Neuronal stem cell (in vitro differentiated cells): ENCODE results near the gene AXIN1.
A peak's percentile ranks its signal among the peaks of the same experiment; 100 is the strongest.

Experiments
- DNase-seq: peaks from one replicate; pipeline ENCODE4 v3.0.0-alpha.2; 2013; ENCODE audit warnings: low spot score
- H2AFZ ChIP-seq: one replicate; pipeline ENCODE4 v1.6.1; 2013; ENCODE audit warnings: mild to moderate bottlenecking, low read length, inconsistent platforms
- H2AK5ac ChIP-seq: 2 replicates; pipeline ENCODE4 v1.6.1; 2013; ENCODE audit warnings: low read depth, mild to moderate bottlenecking, inconsistent platforms, low read length, moderate library complexity, mixed read lengths
- H2BK120ac ChIP-seq: 2 replicates; pipeline ENCODE4 v1.6.1; 2013; ENCODE audit warnings: low read depth, mild to moderate bottlenecking, inconsistent platforms, low read length, moderate library complexity, mixed read lengths
- H2BK12ac ChIP-seq: one replicate; pipeline ENCODE4 v1.6.1; 2013; ENCODE audit warnings: low read length, inconsistent platforms
- H2BK15ac ChIP-seq: 2 replicates; pipeline ENCODE4 v1.6.1; 2013; ENCODE audit warnings: mild to moderate bottlenecking, low read length, inconsistent platforms, mixed read lengths
- H2BK5ac ChIP-seq: one replicate; pipeline ENCODE4 v1.6.1; 2013; ENCODE audit warnings: inconsistent platforms, mild to moderate bottlenecking, low read length, moderate library complexity
- H3K14ac ChIP-seq: one replicate; pipeline ENCODE4 v1.6.1; 2013; ENCODE audit warnings: low read length, inconsistent platforms
- H3K18ac ChIP-seq: 2 replicates; pipeline ENCODE4 v1.6.1; 2013; ENCODE audit warnings: low read length, inconsistent platforms
- H3K23ac ChIP-seq: 2 replicates; pipeline ENCODE4 v1.6.1; 2013; ENCODE audit warnings: low read depth, mild to moderate bottlenecking, mixed read lengths, low read length, inconsistent platforms; ENCODE audit not compliant: poor library complexity
- H3K27ac ChIP-seq: replicated peaks from 3 replicates; pipeline ENCODE4 v1.5.1; 2013; ENCODE audit warnings: low read length, inconsistent platforms
- H3K27me3 ChIP-seq, 3 experiments: 2 replicates each; pipeline ENCODE4 v1.6.1; 2013; ENCODE audit warnings: low read length in 3 of 3, mild to moderate bottlenecking in 2 of 3, inconsistent platforms in 1 of 3, low read depth in 1 of 3, mixed read lengths in 1 of 3, moderate library complexity in 1 of 3; ENCODE audit not compliant: control insufficient read depth in 3 of 3, insufficient read depth in 3 of 3
- H3K36me3 ChIP-seq, 2 donors: replicated peaks in 1 of 2; 2 replicates each; pipeline ENCODE4 v1.6.1; 2013; ENCODE audit warnings: low read length in 2 of 2; ENCODE audit not compliant: control insufficient read depth in 2 of 2, insufficient read depth in 2 of 2
- H3K4ac ChIP-seq: 2 replicates; pipeline ENCODE4 v1.6.1; 2013; ENCODE audit warnings: inconsistent platforms, mild to moderate bottlenecking, low read length, moderate library complexity
- H3K4me1 ChIP-seq, 2 donors: 1 replicate in 1 of 2; 2 replicates in 1 of 2; pipeline ENCODE4 v1.6.1; 2013; ENCODE audit warnings: low read length in 2 of 2, low read depth in 1 of 2; ENCODE audit not compliant: control insufficient read depth in 2 of 2, insufficient read depth in 1 of 2
- H3K4me2 ChIP-seq: one replicate; pipeline ENCODE4 v1.6.1; 2013; ENCODE audit warnings: mild to moderate bottlenecking, low read length, inconsistent platforms; ENCODE audit not compliant: insufficient read depth, poor library complexity, severe bottlenecking
- H3K4me3 ChIP-seq, 2 donors: 2 replicates each; pipeline ENCODE4 v1.5.1; 2013; ENCODE audit warnings: low read length in 2 of 2, mild to moderate bottlenecking in 2 of 2, inconsistent platforms in 1 of 2, moderate library complexity in 1 of 2
- H3K79me1 ChIP-seq: one replicate; pipeline ENCODE4 v1.6.1; 2013; ENCODE audit warnings: low read depth, mild to moderate bottlenecking, inconsistent platforms, low read length, moderate library complexity
- H3K9ac ChIP-seq: one replicate; pipeline ENCODE4 v1.6.1; 2013; ENCODE audit warnings: mild to moderate bottlenecking, low read depth, low read length, inconsistent platforms; ENCODE audit not compliant: poor library complexity
- H3K9me3 ChIP-seq, 2 donors: replicated peaks in 1 of 2; 2 replicates each; pipeline versions ENCODE3 to v1.6.1; 2013; ENCODE audit warnings: low read length in 2 of 2, mild to moderate bottlenecking in 2 of 2, inconsistent platforms in 1 of 2, low read depth in 1 of 2, mixed read lengths in 1 of 2, moderate library complexity in 1 of 2; ENCODE audit not compliant: control insufficient read depth in 2 of 2, insufficient read depth in 1 of 2
- H4K8ac ChIP-seq: one replicate; pipeline ENCODE4 v1.6.1; 2013; ENCODE audit warnings: low read depth, mild to moderate bottlenecking, inconsistent platforms, low read length, moderate library complexity
- H4K91ac ChIP-seq: one replicate; pipeline ENCODE4 v1.6.1; 2013; ENCODE audit warnings: low read length, low read depth, mild to moderate bottlenecking, inconsistent platforms; ENCODE audit not compliant: poor library complexity
- WGBS, 2 donors: extraction: QIAGEN DNeasy Blood & Tissue Kit; methylation state at CpG; one replicate each; pipeline ENCODE4 v1.1.7; 2013; ENCODE audit warnings: missing lambda C conversion rate in 2 of 2, mixed read lengths in 1 of 2; ENCODE audit not compliant: insufficient read length in 2 of 2, insufficient replicate concordance in 1 of 2; ENCODE audit errors: extremely low coverage in 2 of 2; 5-methylcytosine and 5-hydroxymethylcytosine counted together

AXIN1 gene

DNA sequence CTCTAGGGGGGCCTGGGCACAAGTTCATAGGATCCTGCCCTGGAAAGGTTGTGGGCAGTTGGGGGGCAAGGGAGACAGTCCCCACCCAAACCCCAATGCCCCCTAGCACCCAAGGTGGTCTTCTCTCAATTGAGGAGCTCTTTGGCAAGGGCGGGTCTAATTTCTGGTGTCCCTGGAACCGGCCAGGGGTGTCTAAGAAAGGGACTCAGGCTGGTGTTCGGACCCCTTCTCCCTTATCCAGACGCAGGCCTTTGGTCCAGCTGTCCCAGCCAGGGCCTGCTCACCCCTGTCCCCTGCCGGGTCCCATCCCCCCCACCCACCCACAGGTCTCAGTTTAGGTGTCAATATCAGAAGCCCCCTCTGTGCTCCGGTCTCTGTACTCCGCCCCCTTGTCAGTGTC, 73.0 kb downstream of the AXIN1 start:
- no peak overlapping the region for H2BK12ac ChIP-seq
- DNase-seq = no peak
- no peak overlapping the region for H4K91ac ChIP-seq
- no peak overlapping the region for H3K4me3 ChIP-seq
- H3K79me1 ChIP-seq = no peaks in the 10 kb centered on the region
- H3K9me3 ChIP-seq = no peaks in the 10 kb centered on the region
- no peak overlapping the region for H2BK15ac ChIP-seq
- no peak overlapping the region for H3K9ac ChIP-seq
- no peak overlapping the region for H3K4ac ChIP-seq
- H3K4me1 ChIP-seq = peaks cover 5 to 6% of the 10 kb centered on the region in 2 donors
- H3K27ac ChIP-seq = no peak overlapping the region
- H3K36me3 ChIP-seq = no peaks in the 10 kb centered on the region
- no CpG with 5 or more reads among the region's 7 CpGs for WGBS, 2 donors
- no peak overlapping the region for H2BK5ac ChIP-seq
- peak overlapping the region; percentile 90 for H2AK5ac ChIP-seq
- H2BK120ac ChIP-seq = peak overlapping the region; percentile 39
- no peak overlapping the region for H4K8ac ChIP-seq
- H3K18ac ChIP-seq = no peak overlapping the region
- H3K23ac ChIP-seq = no peak overlapping the region
- peaks cover 3 to 68% (median 55%) of the 10 kb centered on the region in 3 experiments for H3K27me3 ChIP-seq
- no peak overlapping the region for H3K4me2 ChIP-seq
- no peak overlapping the region for H2AFZ ChIP-seq
- no peak overlapping the region for H3K14ac ChIP-seq

DNA sequence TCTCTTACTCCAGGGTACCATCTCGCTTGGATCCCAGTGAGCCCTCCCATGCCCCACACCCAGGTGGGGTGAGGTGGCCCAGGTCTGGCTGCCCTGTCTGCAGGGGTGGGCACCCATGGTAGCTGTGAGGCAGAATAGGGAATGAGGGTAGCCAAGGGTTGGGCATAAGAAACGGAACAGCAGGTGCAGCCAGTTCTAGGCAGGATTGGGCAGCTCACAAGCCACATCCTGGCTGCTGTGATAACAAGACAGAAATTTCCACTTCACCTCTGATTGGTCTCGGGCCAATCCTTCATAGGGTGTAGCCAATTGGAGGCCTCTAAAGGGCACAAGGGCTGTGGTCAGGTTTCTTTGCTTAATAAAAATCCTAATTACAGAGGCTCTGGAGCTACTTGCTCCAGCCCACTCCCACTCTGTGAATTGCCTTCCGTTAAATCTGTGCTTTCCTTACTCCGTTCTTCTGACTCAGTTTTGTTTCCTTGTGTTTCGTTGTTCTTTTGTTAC, 73.6 kb downstream of the AXIN1 start:
- peak overlapping the region; percentile 24 for H4K91ac ChIP-seq
- no peak overlapping the region for H2BK15ac ChIP-seq
- H3K14ac ChIP-seq = no peak overlapping the region
- H3K36me3 ChIP-seq = no peaks in the 10 kb centered on the region
- no peak overlapping the region for H3K4me3 ChIP-seq
- no peak overlapping the region for H2BK12ac ChIP-seq
- peaks cover 5 to 74% (median 59%) of the 10 kb centered on the region in 3 experiments for H3K27me3 ChIP-seq
- H3K79me1 ChIP-seq = no peaks in the 10 kb centered on the region
- H2BK120ac ChIP-seq = no peak overlapping the region
- no peak overlapping the region for H3K27ac ChIP-seq
- H3K18ac ChIP-seq = no peak overlapping the region
- peak overlapping the region; percentile 89 for H3K23ac ChIP-seq
- no peak overlapping the region for H4K8ac ChIP-seq
- peaks cover 5 to 6% of the 10 kb centered on the region in 2 donors for H3K4me1 ChIP-seq
- no peak overlapping the region for H2AFZ ChIP-seq
- DNase-seq = no peak
- no peak overlapping the region for H3K4me2 ChIP-seq
- WGBS, 2 donors = no CpG with 5 or more reads among the region's 6 CpGs
- H2AK5ac ChIP-seq = peak overlapping the region; percentile 10
- no peak overlapping the region for H3K4ac ChIP-seq
- peak overlapping the region; percentile 77 for H3K9ac ChIP-seq
- H2BK5ac ChIP-seq = no peak overlapping the region
- H3K9me3 ChIP-seq = no peaks in the 10 kb centered on the region

DNA sequence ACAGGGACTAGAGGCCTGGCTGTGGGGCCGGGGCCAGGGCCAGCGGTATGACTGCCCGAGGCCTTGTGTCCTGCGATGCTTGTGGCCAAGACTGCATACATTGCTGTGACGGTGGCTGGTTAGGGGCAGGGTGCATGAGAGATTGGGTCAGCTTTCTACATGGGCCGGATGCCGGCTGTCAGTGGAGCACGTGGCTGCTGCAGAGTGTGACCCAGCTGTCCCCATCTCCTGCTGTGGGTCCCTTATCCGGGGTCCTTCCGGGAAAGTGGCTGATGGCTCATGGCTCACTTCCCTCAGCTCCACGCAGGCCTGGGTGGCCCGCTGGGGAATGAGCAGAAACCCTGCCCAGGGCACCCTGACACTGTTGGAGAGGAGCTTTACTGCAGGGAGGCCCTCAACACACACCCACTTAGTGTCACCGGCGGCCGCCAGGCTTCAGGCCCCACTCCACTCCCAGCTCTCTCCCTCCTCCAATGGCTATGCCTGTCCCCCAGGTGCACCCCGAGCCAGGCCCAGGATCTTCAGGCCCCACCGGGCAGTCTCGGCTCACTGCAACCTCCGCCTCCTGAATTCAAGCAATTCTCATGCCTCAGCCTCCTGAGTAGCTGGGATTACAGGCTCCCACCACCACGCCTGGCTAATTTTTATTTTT, 76.0 kb downstream of the AXIN1 start:
- Histone ChIP-seq H3K4me3 (no peak overlapping the region), H3K23ac (peak overlapping the region; percentile 60), H3K4me1 (peaks cover 5 to 6% of the 10 kb centered on the region in 2 donors), H3K9ac (no peak overlapping the region), H2AK5ac (no peak overlapping the region), H3K4ac (no peak overlapping the region), H3K14ac (no peak overlapping the region), H3K18ac (no peak overlapping the region), H2BK120ac (no peak overlapping the region), H2BK5ac (peak overlapping the region; percentile 5), H4K91ac (no peak overlapping the region), H4K8ac (no peak overlapping the region), H2BK12ac (no peak overlapping the region), H3K36me3 (no peaks in the 10 kb centered on the region), H2BK15ac (peak overlapping the region; percentile 74), H3K4me2 (no peak overlapping the region), H3K9me3 (no peaks in the 10 kb centered on the region), H2AFZ (peak overlapping the region; percentile 89), H3K27ac (no peak overlapping the region), H3K79me1 (no peaks in the 10 kb centered on the region), H3K27me3 (peaks cover 5 to 72% (median 56%) of the 10 kb centered on the region in 3 experiments)
- no CpG with 5 or more reads among the region's 20 CpGs for WGBS, 2 donors
- no peak for DNase-seq

DNA sequence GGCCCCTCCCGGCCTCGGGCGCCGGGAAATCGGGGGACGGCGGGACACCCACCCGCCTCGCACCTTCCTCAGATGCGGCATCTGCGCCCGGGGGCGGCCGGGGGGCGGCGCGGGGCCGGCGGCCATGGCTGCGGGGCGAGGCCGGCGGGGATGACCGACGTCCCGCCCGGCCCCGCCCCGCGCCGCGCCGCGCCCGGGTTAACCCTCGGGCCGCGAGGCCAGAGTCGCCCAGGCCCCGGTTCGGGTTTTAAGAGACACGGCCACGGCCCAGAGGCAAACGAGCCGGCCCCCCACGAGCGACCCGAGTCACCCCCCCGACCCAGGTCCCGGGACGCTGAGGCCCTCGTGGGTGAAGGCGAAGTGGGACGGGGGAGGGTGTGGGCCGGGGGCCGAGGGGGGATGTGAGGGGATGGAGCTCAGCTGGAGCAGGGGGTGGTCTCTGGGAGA, 76.7 kb downstream of the AXIN1 start, which contains the start of gene RGS11:
RGS11 (minus strand) TSS at position 159 of the 447 bp plus-strand sequence; CDS start at position 126, 33 bp downstream.
- H3K4ac ChIP-seq = no peak within 1 kb of the TSS
- no peaks in the 10 kb centered on the region for H3K9me3 ChIP-seq
- WGBS, 2 donors = no CpG with 5 or more reads among the region's 56 CpGs
- H3K79me1 ChIP-seq = no peaks in the 10 kb centered on the region
- H3K4me2 ChIP-seq = peak within 1 kb of the TSS; percentile 94
- no peak within 1 kb of the TSS for H3K27ac ChIP-seq
- peak within 1 kb of the TSS; percentile 35 to 82 for H3K4me3 ChIP-seq
- H3K36me3 ChIP-seq = no peaks in the 10 kb centered on the region
- no peak within 1 kb of the TSS for H3K14ac ChIP-seq
- peaks cover 5 to 65% (median 48%) of the 10 kb centered on the region in 3 experiments for H3K27me3 ChIP-seq
- peak within 1 kb of the TSS; percentile 89 for H2AFZ ChIP-seq
- no peak within 1 kb of the TSS for H4K91ac ChIP-seq
- peak within 1 kb of the TSS; percentile 48 for H3K18ac ChIP-seq
- no peak within 1 kb of the TSS for H2BK12ac ChIP-seq
- no peak for DNase-seq
- peak within 1 kb of the TSS; percentile 60 for H3K23ac ChIP-seq
- H3K9ac ChIP-seq = peak within 1 kb of the TSS; percentile 90
- H2BK15ac ChIP-seq = peak within 1 kb of the TSS; percentile 74
- no peak within 1 kb of the TSS for H4K8ac ChIP-seq
- H2BK5ac ChIP-seq = peak within 1 kb of the TSS; percentile 75
- peaks cover 5 to 6% of the 10 kb centered on the region in 2 donors for H3K4me1 ChIP-seq
- no peak within 1 kb of the TSS for H2BK120ac ChIP-seq
- peak within 1 kb of the TSS; percentile 84 for H2AK5ac ChIP-seq
